Suprapubic skin (tissue), 4 donors: ENCODE results near the gene ST6GALNAC6. TPM values are rescaled to one million over a fixed set of nuclear protein-coding genes. Genes with fewer than 3 reads are reported as not detected.
A peak's percentile ranks its signal among the peaks of the same experiment; 100 is the strongest.

Source experiments
- DNase-seq, 2 donors: peaks; one replicate each; pipeline ENCODE4 v3.0.0-alpha.2; 2019; ENCODE audit warnings: low spot score in 2 of 2
- H3K27ac ChIP-seq: fragments of 200-600 bp; sonication (generic); one replicate; pipeline ENCODE4 v1.5.1; 2019
- H3K27me3 ChIP-seq: fragments of 200-600 bp; sonication (generic); one replicate; pipeline ENCODE4 v1.5.1; 2019
- H3K36me3 ChIP-seq: fragments of 200-600 bp; sonication (generic); one replicate; pipeline ENCODE4 v1.5.1; 2019
- H3K4me1 ChIP-seq: fragments of 200-600 bp; sonication (generic); one replicate; pipeline ENCODE4 v1.5.1; 2019
- H3K4me3 ChIP-seq: fragments of 200-600 bp; sonication (generic); one replicate; pipeline ENCODE4 v1.5.1; 2019; ENCODE audit warnings: mild to moderate bottlenecking
- H3K9me3 ChIP-seq: fragments of 200-600 bp; sonication (generic); one replicate; pipeline ENCODE4 v1.5.1; 2019
- CTCF ChIP-seq, 2 donors: fragments of 200-600 bp in 1 of 2; fragments of 450-650 bp in 1 of 2; sonication (generic) in 1 of 2; IDR thresholded peaks; one replicate each; pipeline ENCODE4 v1.5.1; 2016 to 2019; ENCODE audit warnings: antibody characterized with exemption in 2 of 2, mild to moderate bottlenecking in 1 of 2, moderate library complexity in 1 of 2
- EP300 ChIP-seq: sonication (generic); formaldehyde crosslinking; IDR thresholded peaks from one replicate; pipeline ENCODE4 v1.6.1; 2017; ENCODE audit warnings: antibody characterized with exemption
- POLR2A ChIP-seq, 2 donors: fragments of 450-650 bp; IDR thresholded peaks; one replicate each; pipeline ENCODE4 v1.6.1; 2017; ENCODE audit warnings: antibody characterized with exemption in 2 of 2, mild to moderate bottlenecking in 2 of 2, moderate library complexity in 2 of 2
- POLR2AphosphoS5 ChIP-seq, 3 donors: sonication (generic); formaldehyde crosslinking; IDR thresholded peaks; one replicate each; pipeline ENCODE4 v1.6.1; 2017; ENCODE audit warnings: antibody characterized with exemption in 3 of 3
- WGBS: methylation state at CpG from one replicate; pipeline ENCODE4 v1.1.5; 2018; 5-methylcytosine and 5-hydroxymethylcytosine counted together
- total RNA-seq, 4 donors: library from RNA; depleted of rRNA; stranded (reverse); fragments of >200 nt; gene quantifications; one replicate each; pipeline ENCODE4 v1.1.0, GENCODE V29; 2016

Gene ST6GALNAC6
- total RNA-seq, 4 donors from 2014 or later = 41.6 to 50.5 (median 47.0) TPM

DNA sequence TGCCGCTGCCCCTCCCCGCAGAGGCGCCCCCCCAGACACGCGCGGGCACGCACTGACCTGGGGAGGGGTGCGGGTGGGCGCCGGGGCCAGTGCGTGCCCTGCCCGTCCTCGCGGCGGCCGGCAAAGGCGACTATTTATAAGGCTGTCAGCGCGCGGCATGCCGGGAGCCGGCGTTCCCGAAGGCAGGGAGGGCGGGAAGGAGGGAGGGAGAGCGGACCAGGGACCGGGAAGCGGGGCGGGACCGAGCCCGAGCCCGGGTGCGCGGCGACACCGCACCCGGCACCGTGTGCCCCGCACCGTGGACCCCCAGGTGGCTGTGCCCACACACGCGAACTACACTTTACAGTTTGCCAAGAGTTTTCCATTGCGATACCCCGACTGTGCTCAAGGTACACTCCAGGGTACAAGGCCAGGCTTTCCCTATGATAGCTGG is 21.8 kb downstream of the ST6GALNAC6 start, which contains the start of gene AK1:
AK1 (minus strand) TSS at position 110 of the 433 bp plus-strand sequence. CDS start 3,058 bp downstream, outside the sequence.
- 0% methylated on average over 2 of the region's 44 CpGs for WGBS
- H3K9me3 ChIP-seq = no peaks in the 10 kb centered on the region
- peak; percentile 89 to 91 for DNase-seq
- TF ChIP-seq EP300 (no peak), POLR2AphosphoS5 (IDR thresholded peaks at IDR 0.05) (no peak), POLR2A (IDR thresholded peaks at IDR 0.05) (peak in 1 of 2 donors; percentile 30), CTCF (IDR thresholded peaks at IDR 0.05) (no peak)
- peaks cover 3% of the 10 kb centered on the region for H3K36me3 ChIP-seq
- no peaks in the 10 kb centered on the region for H3K27me3 ChIP-seq
- H3K27ac ChIP-seq = peak within 1 kb of the TSS; percentile 73
- H3K4me3 ChIP-seq = peak within 1 kb of the TSS; percentile 57
- H3K4me1 ChIP-seq = peaks cover 53% of the 10 kb centered on the region

- H3K4me1 ChIP-seq = peaks cover 53% of the 10 kb centered on the region
- 20% methylated on average over 1 of the region's 26 CpGs for WGBS
- TF ChIP-seq POLR2AphosphoS5 (IDR thresholded peaks at IDR 0.05) = no peak
- no peak for TF ChIP-seq POLR2A (IDR thresholded peaks at IDR 0.05)
- no peak for TF ChIP-seq CTCF (IDR thresholded peaks at IDR 0.05)
- no peak for TF ChIP-seq EP300
- no peaks in the 10 kb centered on the region for H3K9me3 ChIP-seq
- peak overlapping the region; percentile 57 for H3K4me3 ChIP-seq
- no peaks in the 10 kb centered on the region for H3K27me3 ChIP-seq
- peaks cover 4% of the 10 kb centered on the region for H3K36me3 ChIP-seq
- DNase-seq = peak in 1 of 2 donors; percentile 67
- peak overlapping the region; percentile 73 for H3K27ac ChIP-seq
These were observed 22.4 kb downstream of the ST6GALNAC6 start for GRCh38 chr9:127876764-127877562.

DNA sequence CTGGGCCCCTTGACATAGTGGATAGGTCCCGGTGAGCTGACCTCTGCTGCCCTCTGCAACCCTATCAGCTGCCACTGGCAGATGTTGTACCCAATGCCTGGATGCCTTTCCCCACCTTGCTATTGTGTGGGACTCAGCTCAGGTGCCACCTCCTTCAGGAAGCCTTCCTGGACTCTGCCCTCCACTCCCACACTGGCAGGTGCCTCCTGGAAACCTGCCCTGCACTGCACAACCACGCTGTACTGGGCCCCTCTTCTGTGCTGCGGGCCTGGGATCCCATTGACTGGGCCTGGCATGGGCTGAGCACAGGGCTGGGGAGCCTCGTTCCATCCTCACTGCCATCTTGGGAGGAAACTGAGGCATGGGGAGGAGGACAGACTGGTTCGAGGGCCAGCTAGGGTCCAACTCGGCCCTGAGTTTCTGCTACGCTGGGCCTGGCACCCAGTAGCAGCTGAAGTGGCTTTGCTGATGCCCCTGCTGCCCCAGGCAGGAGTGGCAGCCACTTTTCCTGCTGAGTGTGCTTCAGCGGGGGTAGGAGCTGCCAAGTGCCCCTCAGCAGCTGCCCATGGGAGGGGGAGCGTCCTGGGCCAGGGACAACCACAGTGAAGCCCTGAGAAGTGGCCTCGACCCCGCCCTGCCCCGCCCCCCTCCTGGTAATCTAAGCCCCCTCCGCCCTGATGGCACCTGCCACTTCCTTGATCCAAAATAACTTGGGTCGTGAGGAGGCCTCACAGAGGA is 23.2 kb downstream of the ST6GALNAC6 start:
- Histone ChIP-seq H3K36me3 (peaks cover 5% of the 10 kb centered on the region), H3K9me3 (no peaks in the 10 kb centered on the region), H3K27me3 (no peaks in the 10 kb centered on the region), H3K4me1 (peaks cover 53% of the 10 kb centered on the region), H3K27ac (peak overlapping the region; percentile 6), H3K4me3 (peak overlapping the region; percentile 57)
- TF ChIP-seq POLR2A (IDR thresholded peaks at IDR 0.05) (no peak), CTCF (IDR thresholded peaks at IDR 0.05) (no peak), EP300 (no peak), POLR2AphosphoS5 (IDR thresholded peaks at IDR 0.05) (no peak)
- 82% methylated on average over 2 of the region's 14 CpGs for WGBS
- DNase-seq = peak in 1 of 2 donors; percentile 56

DNA sequence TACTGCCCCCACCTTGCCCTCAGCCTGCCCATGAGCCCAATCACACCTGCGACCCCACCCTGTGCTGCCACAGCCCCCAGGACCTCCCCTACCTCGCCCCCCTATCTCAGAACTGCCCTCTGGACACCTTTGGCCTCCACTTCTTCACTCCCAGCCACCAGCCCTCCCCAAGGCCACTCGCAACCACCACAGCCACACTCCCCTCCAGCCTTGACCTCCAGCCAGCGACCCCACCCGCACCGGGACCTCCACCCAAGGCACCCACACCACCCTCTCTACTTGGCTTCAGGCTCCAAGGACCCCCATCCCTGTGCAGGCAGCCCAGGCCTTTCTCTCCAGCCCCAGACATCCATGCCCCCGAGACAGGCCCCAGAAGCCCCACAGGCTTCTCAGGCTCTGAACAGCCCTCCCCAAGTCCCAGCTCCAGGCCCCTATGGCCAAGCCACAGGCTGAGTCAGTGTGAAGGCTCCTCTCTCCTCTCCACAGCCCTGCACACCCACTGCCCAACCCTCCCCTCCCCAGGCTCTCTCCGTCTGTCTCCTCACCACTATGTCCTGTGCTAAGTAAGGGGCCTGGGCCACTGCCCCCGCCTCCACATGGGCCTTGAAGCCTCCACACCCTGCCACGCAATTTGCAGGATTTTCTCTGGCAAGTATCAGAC is 24.0 kb downstream of the ST6GALNAC6 start:
- TF ChIP-seq EP300 (no peak), POLR2AphosphoS5 (IDR thresholded peaks at IDR 0.05) (no peak), CTCF (IDR thresholded peaks at IDR 0.05) (no peak), POLR2A (IDR thresholded peaks at IDR 0.05) (no peak)
- Histone ChIP-seq H3K27ac (no peak overlapping the region), H3K27me3 (no peaks in the 10 kb centered on the region), H3K4me1 (peaks cover 53% of the 10 kb centered on the region), H3K36me3 (peaks cover 11% of the 10 kb centered on the region), H3K9me3 (no peaks in the 10 kb centered on the region), H3K4me3 (no peak overlapping the region)
- DNase-seq = peak in 1 of 2 donors; percentile 65
- 70% methylated on average over 10 of the region's 10 CpGs for WGBS
